CD8-positive, alpha-beta memory T cell (primary cell): ENCODE data around the gene SLC13A2. TPM values are rescaled to one million over a fixed set of nuclear protein-coding genes. Genes with fewer than 3 reads are reported as not detected.

ENCODE experiments used
- CTCF ChIA-PET: fragments of 350-600 bp; sonication (Branson Sonifier 250); formaldehyde crosslinking; loops from one replicate; lab custom pipeline; 2021; ENCODE audit warnings: antibody characterized with exemption; lab: Charles Lee
- POLR2A ChIA-PET: fragments of 350-600 bp; sonication (Branson Sonifier 250); formaldehyde crosslinking; loops from one replicate; lab custom pipeline; 2021; ENCODE audit warnings: antibody characterized with exemption; lab: Charles Lee
- DNase-seq, 5 donors: peaks; one replicate each; pipeline versions ENCODE4 v3.0.0 to v3.0.0-alpha.2; 2020 to 2022; ENCODE audit warnings: mixed read lengths in 1 of 5
- H3K27ac ChIP-seq: one replicate; pipeline ENCODE4 v1.7.0; 2013; ENCODE audit warnings: low read depth, mild to moderate bottlenecking, low read length, moderate library complexity
- H3K27me3 ChIP-seq: 2 replicates; pipeline ENCODE4 v1.7.0; 2013; ENCODE audit warnings: low read length, mild to moderate bottlenecking; ENCODE audit not compliant: insufficient read depth, poor library complexity, severe bottlenecking
- H3K36me3 ChIP-seq: 2 replicates; pipeline ENCODE4 v1.7.0; 2013; ENCODE audit warnings: mild to moderate bottlenecking, low read length, moderate library complexity; ENCODE audit not compliant: insufficient read depth
- H3K4me1 ChIP-seq: 2 replicates; pipeline ENCODE4 v1.7.0; 2013; ENCODE audit warnings: mild to moderate bottlenecking, low read length, moderate library complexity; ENCODE audit not compliant: insufficient read depth
- H3K4me3 ChIP-seq: 2 replicates; pipeline ENCODE4 v1.7.0; 2013; ENCODE audit warnings: mild to moderate bottlenecking, low read length
- H3K9me3 ChIP-seq: 2 replicates; pipeline ENCODE4 v1.7.0; 2013; ENCODE audit warnings: mild to moderate bottlenecking, low read length
- H3K27ac Mint-ChIP-seq, 8 donors: one replicate each; pipeline ENCODE4 v1.8.0; 2020 to 2021; ENCODE audit warnings: mixed read lengths in 8 of 8, mild to moderate bottlenecking in 6 of 8, inconsistent platforms in 3 of 8, moderate library complexity in 3 of 8
- H3K27me3 Mint-ChIP-seq, 2 donors: one replicate each; pipeline ENCODE4 v1.8.0; 2020 to 2021; ENCODE audit warnings: mixed read lengths in 2 of 2, mild to moderate bottlenecking in 1 of 2, moderate library complexity in 1 of 2
- H3K36me3 Mint-ChIP-seq, 3 donors: one replicate each; pipeline ENCODE4 v1.8.0; 2020 to 2021; ENCODE audit warnings: mixed read lengths in 3 of 3, inconsistent platforms in 1 of 3, mild to moderate bottlenecking in 1 of 3
- H3K4me1 Mint-ChIP-seq, 3 donors: one replicate each; pipeline ENCODE4 v1.8.0; 2020 to 2021; ENCODE audit warnings: mixed read lengths in 3 of 3, inconsistent platforms in 1 of 3, mild to moderate bottlenecking in 1 of 3
- H3K4me3 Mint-ChIP-seq, 7 donors: one replicate each; pipeline ENCODE4 v1.8.0; 2020 to 2021; ENCODE audit warnings: mixed read lengths in 7 of 7, mild to moderate bottlenecking in 6 of 7, moderate library complexity in 4 of 7, inconsistent platforms in 2 of 7
- H3K9me3 Mint-ChIP-seq, 5 donors: one replicate each; pipeline ENCODE4 v1.8.0; 2020 to 2022; ENCODE audit warnings: mixed read lengths in 5 of 5, mild to moderate bottlenecking in 3 of 5, moderate library complexity in 2 of 5, inconsistent platforms in 1 of 5
- polyA plus RNA-seq: library from polyadenylated mRNA; unstranded; fragments of 300-500 nt; fragmentation: Illumina TruSeq; gene quantifications from one replicate; pipeline ENCODE4 v1.2.3, GENCODE V29; 2021
- total RNA-seq, 2 experiments: library from RNA; stranded (reverse); gene quantifications; one replicate each; pipeline ENCODE4 v1.2.3, GENCODE V29; 2021

SLC13A2 gene
- total and polyA plus RNA-seq, 3 experiments from 2014 or later: not detected

DNA sequence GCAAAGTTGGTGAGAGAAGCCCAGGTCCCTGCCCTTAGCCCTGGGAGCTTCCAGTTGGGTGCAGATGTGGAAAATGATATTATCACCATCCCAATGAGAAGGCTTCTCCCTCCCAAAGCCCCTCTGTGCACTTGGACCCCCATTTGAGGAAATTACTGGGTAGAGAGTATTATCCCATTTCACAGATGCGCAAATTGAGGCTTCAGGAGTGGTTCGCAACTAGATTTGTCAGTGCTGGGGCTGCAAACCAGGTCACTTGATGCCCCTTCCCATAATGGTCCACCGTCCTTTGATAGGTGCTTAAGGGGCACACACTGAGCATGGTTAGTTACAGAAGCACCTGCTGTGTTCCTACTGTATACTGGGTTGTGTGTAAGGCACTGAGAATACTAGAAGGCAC, 18.4 kb downstream of the SLC13A2 start:
- Mint-ChIP-seq H3K9me3 (no peaks in the 10 kb centered on the region), H3K4me1 (no peaks in the 10 kb centered on the region), H3K27ac (no peak overlapping the region), H3K36me3 (no peaks in the 10 kb centered on the region), H3K4me3 (no peak overlapping the region), H3K27me3 (peaks cover 3 to 14% of the 10 kb centered on the region in 2 donors)
- Histone ChIP-seq H3K36me3 (no peaks in the 10 kb centered on the region), H3K9me3 (no peaks in the 10 kb centered on the region), H3K4me3 (no peak overlapping the region), H3K4me1 (no peaks in the 10 kb centered on the region), H3K27me3 (no peaks in the 10 kb centered on the region), H3K27ac (no peak overlapping the region)
- ChIA-PET CTCF (interaction anchor here (7.2 kb wide), 1 partner anchor 120 kb away, joined by 37 read pairs; the partner anchor contains the start of gene RSKR), POLR2A (no interaction called here)
- DNase-seq: no peak

DNA sequence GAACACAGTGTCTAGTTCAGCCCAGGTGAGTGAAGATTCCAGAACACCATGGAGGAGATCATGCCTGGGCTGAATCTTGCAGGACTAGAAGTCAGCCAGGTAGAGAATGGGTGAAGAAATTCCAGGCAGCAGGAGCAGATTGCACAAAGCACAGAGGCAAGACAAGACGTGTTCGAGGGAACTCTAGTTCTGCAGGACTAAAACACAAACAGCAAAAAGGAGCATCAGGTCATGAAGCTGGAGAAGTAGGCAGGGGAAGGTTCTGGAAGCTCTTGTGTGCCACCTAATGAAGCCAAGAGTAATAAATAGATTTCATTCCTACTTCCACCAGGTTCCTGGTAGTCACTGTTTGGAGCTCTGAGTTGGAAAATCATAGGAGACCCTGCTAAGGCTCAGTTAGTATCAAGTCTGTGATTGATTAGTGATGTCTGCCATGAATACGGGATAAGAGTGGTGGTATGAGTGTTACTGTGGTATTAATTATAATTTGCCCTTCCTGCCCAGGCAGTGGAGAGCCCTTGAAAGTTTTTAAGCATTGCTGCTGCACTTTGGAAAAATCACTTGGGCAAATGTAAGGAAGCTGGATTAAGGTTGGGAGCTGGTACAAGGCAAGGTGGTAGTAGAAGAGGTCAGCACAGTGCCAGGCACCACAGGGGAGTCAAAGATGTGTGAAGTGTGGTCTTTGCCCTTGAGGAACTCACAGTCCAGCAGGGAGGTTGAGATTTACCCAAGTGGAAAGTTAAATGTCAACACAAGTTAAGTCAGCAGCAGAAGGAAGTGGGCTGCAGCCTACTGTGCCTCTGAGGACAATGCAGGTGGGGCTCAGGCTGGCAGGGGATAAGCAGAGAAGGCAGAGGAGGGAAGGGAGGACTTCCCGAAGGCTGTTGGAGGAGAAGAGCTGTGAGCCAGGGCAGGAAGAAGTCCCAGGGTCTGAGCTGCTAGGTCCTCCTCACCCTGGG, 19.2 kb downstream of the SLC13A2 start:
- H3K36me3 Mint-ChIP-seq: no peaks in the 10 kb centered on the region
- peaks cover 3 to 14% of the 10 kb centered on the region in 2 donors for H3K27me3 Mint-ChIP-seq
- POLR2A ChIA-PET: no interaction called here
- Histone ChIP-seq H3K9me3 (no peaks in the 10 kb centered on the region), H3K36me3 (no peaks in the 10 kb centered on the region), H3K4me3 (no peak overlapping the region), H3K27ac (no peak overlapping the region), H3K27me3 (no peaks in the 10 kb centered on the region), H3K4me1 (no peaks in the 10 kb centered on the region)
- H3K4me3 Mint-ChIP-seq: no peak overlapping the region
- H3K27ac Mint-ChIP-seq: peak overlapping the region in 2 of 8 donors; percentile 2
- no peaks in the 10 kb centered on the region for H3K4me1 Mint-ChIP-seq
- CTCF ChIA-PET: interaction anchor here (7.2 kb wide), 1 partner anchor 119 kb away, joined by 37 read pairs; the partner anchor contains the start of gene RSKR
- no peak for DNase-seq
- H3K9me3 Mint-ChIP-seq: no peaks in the 10 kb centered on the region

DNA sequence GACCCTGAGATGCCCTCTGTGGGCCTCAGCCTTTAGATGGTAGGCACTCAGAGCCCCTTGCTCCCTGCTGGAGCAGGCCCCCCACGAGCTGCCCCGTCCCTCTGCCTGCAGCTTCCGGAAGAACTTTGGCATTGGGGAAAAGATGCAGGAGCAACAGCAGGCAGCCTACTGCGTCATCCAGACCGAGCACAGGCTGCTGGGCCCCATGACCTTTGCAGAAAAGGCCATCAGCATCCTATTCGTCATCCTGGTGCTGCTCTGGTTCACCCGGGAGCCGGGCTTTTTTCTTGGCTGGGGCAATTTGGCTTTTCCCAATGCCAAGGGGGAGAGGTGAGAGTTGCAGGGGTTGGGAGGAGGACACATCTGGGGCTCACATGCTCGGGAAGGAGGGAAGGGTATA, 20.0 kb downstream of the SLC13A2 start:
- H3K4me1 Mint-ChIP-seq: no peaks in the 10 kb centered on the region
- H3K27me3 Mint-ChIP-seq: peaks cover 3 to 14% of the 10 kb centered on the region in 2 donors
- no peak for DNase-seq
- H3K27ac ChIP-seq: no peak overlapping the region
- no peak overlapping the region for H3K27ac Mint-ChIP-seq
- ChIA-PET POLR2A (no interaction called here), CTCF (interaction anchor here (7.2 kb wide), 1 partner anchor 119 kb away, joined by 37 read pairs; the partner anchor contains the start of gene RSKR)
- no peaks in the 10 kb centered on the region for H3K36me3 ChIP-seq
- no peak overlapping the region for H3K4me3 ChIP-seq
- H3K4me1 ChIP-seq: no peaks in the 10 kb centered on the region
- H3K9me3 Mint-ChIP-seq: no peaks in the 10 kb centered on the region
- H3K4me3 Mint-ChIP-seq: no peak overlapping the region
- no peaks in the 10 kb centered on the region for H3K27me3 ChIP-seq
- no peaks in the 10 kb centered on the region for H3K36me3 Mint-ChIP-seq
- no peaks in the 10 kb centered on the region for H3K9me3 ChIP-seq

DNA sequence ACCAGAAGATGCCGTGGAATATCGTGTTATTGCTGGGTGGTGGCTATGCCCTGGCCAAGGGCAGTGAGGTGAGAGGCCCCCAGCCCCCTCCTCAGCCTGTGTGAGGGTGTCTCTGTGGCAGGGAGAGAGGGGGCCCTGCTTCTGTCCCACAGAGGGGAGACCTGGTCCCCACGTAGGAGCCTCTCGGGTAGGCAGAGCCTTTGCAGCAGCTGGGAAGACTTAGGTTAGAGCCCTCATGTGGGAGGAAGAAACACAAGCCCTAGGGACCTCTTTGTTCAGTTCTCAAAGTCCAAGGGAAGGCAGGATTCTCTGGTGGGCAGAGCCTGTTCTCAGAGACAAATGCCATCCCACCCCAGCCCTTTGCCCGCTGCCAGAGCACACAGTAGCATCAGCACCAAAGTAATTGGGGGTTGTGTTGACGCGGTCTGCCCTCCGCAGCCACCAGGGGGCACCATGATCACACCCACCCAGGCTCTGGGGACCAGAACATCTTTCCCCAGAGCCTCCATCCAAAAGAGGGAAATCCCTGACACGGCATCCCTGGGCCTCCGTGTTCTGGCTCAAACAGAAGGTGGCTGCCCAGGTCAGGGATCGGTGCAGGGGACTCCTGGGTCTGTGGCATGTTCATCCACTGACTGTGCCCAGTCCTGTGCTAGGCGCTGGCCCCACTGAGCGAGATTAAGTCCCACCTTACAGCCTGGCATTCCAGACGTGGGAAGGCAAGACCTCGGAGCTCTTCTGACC, 21.2 kb downstream of the SLC13A2 start:
- no peak overlapping the region for H3K4me3 Mint-ChIP-seq
- Histone ChIP-seq H3K4me3 (no peak overlapping the region), H3K9me3 (no peaks in the 10 kb centered on the region), H3K27ac (no peak overlapping the region), H3K36me3 (no peaks in the 10 kb centered on the region), H3K4me1 (no peaks in the 10 kb centered on the region), H3K27me3 (no peaks in the 10 kb centered on the region)
- H3K9me3 Mint-ChIP-seq: no peaks in the 10 kb centered on the region
- POLR2A ChIA-PET: no interaction called here
- H3K27me3 Mint-ChIP-seq: peaks cover 3 to 14% of the 10 kb centered on the region in 2 donors
- peak overlapping the region in 1 of 8 donors; percentile 14 for H3K27ac Mint-ChIP-seq
- peak; percentile 55 to 83 (median 65) for DNase-seq
- H3K4me1 Mint-ChIP-seq: no peaks in the 10 kb centered on the region
- H3K36me3 Mint-ChIP-seq: no peaks in the 10 kb centered on the region
- CTCF ChIA-PET: interaction anchor here (1.7 to 7.2 kb wide), 4 partner anchors 9 to 117 kb away, joined by 5 to 37 read pairs (median 9); partner anchors contain the start of gene RSKR

DNA sequence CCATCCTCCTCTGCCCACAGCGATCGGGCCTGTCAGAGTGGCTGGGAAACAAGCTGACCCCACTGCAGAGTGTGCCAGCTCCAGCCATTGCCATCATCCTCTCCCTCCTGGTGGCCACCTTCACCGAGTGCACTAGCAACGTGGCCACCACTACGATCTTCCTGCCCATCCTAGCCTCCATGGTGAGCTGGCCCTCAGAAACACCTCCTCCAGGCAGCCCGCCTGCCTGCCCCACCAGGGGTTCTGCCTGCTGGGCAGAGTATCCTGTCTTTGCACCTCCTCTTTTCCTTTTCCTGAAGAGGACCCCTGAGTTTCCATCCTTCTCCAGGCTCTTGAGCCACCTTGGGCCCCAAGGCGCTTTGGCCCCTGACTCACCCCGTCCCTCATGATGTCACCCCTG, 22.2 kb downstream of the SLC13A2 start:
- Mint-ChIP-seq H3K36me3 (no peaks in the 10 kb centered on the region), H3K27ac (no peak overlapping the region), H3K4me3 (no peak overlapping the region), H3K27me3 (peaks cover 3 to 14% of the 10 kb centered on the region in 2 donors), H3K4me1 (no peaks in the 10 kb centered on the region), H3K9me3 (no peaks in the 10 kb centered on the region)
- Histone ChIP-seq H3K4me3 (no peak overlapping the region), H3K4me1 (no peaks in the 10 kb centered on the region), H3K27ac (no peak overlapping the region), H3K27me3 (no peaks in the 10 kb centered on the region), H3K36me3 (no peaks in the 10 kb centered on the region), H3K9me3 (no peaks in the 10 kb centered on the region)
- ChIA-PET POLR2A (no interaction called here), CTCF (interaction anchor here (1.7 to 7.2 kb wide), 4 partner anchors 9 to 116 kb away, joined by 5 to 37 read pairs (median 9); partner anchors contain the start of gene RSKR)
- DNase-seq: no peak

DNA sequence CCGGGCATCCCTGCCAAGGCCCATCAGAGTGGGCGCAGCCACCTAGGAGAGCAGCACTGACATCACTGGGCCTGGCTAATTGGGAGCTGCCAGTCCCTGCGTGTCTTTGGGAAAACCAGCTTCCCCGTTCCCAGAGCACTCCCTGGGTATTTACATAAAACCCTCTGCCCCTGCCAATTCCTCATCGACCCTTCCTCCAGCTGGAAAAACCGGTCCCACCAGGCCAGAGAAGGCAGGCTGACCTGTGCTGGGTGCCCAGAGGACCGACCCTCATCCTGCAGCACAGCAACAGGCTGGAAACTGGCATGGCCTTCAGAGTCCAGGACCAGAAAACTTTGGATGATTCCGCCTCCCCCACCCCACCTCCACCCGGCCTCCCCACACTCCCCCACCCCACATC, 24.5 kb downstream of the SLC13A2 start:
- ChIA-PET CTCF (interaction anchor here (7.2 kb wide), 1 partner anchor 114 kb away, joined by 37 read pairs; the partner anchor contains the start of gene RSKR), POLR2A (no interaction called here)
- Mint-ChIP-seq H3K4me1 (no peaks in the 10 kb centered on the region), H3K4me3 (no peak overlapping the region), H3K9me3 (no peaks in the 10 kb centered on the region), H3K27ac (peak overlapping the region in 1 of 8 donors; percentile 19), H3K27me3 (peaks cover 2 to 3% of the 10 kb centered on the region in 2 donors), H3K36me3 (no peaks in the 10 kb centered on the region)
- Histone ChIP-seq H3K9me3 (no peaks in the 10 kb centered on the region), H3K4me1 (no peaks in the 10 kb centered on the region), H3K36me3 (no peaks in the 10 kb centered on the region), H3K27ac (no peak overlapping the region), H3K4me3 (no peak overlapping the region), H3K27me3 (no peaks in the 10 kb centered on the region)
- DNase-seq: no peak

DNA sequence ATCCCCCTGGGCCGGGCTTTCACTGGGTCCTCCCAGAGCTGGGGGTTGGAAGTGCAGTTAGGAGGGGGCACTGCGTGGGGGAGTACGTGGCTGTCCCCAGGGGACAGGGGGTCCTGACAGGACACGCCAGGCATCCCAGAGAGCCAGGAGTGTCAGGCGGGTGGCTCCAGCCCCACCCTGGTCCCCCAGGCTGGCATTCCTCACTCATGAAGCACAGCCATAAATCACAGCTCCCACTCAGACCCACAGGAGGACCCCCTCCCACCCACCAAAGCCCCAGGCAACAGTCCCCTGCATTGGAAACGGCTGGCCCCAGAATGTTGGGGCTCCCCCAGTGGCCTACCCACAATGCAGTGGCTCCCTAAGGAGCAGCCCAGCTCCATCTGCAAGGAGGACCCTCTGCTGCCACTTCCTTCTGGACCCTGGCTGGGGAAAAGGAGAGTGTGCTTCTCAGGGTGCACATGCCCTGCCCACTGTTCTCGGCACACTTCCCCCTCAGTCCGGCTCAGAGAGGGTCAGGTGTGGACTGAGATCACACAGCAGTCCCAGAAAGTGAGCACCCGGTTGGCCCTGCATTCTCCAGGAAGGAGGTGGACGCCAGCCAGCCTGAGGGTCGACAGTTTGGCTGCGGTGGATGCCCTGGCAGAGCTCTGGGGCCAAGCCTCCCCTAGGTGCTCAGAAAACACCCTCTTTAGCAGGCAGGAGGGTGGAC, 25.4 kb downstream of the SLC13A2 start:
- H3K27ac Mint-ChIP-seq: no peak overlapping the region
- Histone ChIP-seq H3K36me3 (no peaks in the 10 kb centered on the region), H3K9me3 (no peaks in the 10 kb centered on the region), H3K27me3 (no peaks in the 10 kb centered on the region), H3K4me3 (no peak overlapping the region), H3K27ac (no peak overlapping the region), H3K4me1 (no peaks in the 10 kb centered on the region)
- ChIA-PET POLR2A (no interaction called here), CTCF (interaction anchor here (7.2 kb wide), 1 partner anchor 113 kb away, joined by 37 read pairs; the partner anchor contains the start of gene RSKR)
- H3K27me3 Mint-ChIP-seq: peaks cover 0 to 2% of the 10 kb centered on the region in 2 donors
- no peak for DNase-seq
- H3K4me3 Mint-ChIP-seq: no peak overlapping the region
- no peaks in the 10 kb centered on the region for H3K36me3 Mint-ChIP-seq
- no peaks in the 10 kb centered on the region for H3K9me3 Mint-ChIP-seq
- no peaks in the 10 kb centered on the region for H3K4me1 Mint-ChIP-seq
